ENCODE measurements around the gene PLAAT4.

Gene PLAAT4

DNA sequence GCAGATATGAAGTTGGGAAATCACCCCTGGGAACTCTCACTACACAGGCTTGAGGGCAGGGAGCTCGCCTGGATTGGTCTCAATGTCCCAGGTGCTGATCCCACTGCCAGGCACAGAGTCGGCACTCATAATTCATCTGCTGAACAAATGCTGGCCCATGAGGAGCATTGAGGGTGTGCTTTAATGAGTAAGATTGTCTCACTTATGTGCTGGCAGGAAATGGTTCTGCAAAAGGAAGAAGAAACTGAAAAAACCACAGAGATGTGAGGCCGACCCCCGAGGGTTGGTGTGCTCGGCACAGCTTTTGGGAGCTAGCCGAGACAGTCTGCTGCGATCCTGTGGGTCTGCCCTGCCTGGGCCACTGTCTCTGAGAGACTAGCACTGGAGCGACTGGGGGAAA lies 17.2 kb downstream of the PLAAT4 start:
- DNase-seq (ENCODE audit: low read depth, low spot score), result no peak
- Histone ChIP-seq H3K4me1 (ENCODE audit: control insufficient read depth, insufficient read depth, low read length) (no peaks in the 10 kb centered on the region; the same call in none of the 2 replicates), H3K27ac (ENCODE audit: low read length) (no peak overlapping the region), H3K27me3 (ENCODE audit: control insufficient read depth, insufficient read depth, low read length) (no peaks in the 10 kb centered on the region), H3K36me3 (ENCODE audit: control insufficient read depth, insufficient read depth, low read length) (no peaks in the 10 kb centered on the region), H3K4me3 (ENCODE audit: low read length) (no peak overlapping the region), H3K9me3 (ENCODE audit: control insufficient read depth, insufficient read depth, low read length) (no peaks in the 10 kb centered on the region)
- no CpG with 5 or more reads among the region's 8 CpGs for WGBS (ENCODE audit: insufficient coverage, insufficient read length)

DNA sequence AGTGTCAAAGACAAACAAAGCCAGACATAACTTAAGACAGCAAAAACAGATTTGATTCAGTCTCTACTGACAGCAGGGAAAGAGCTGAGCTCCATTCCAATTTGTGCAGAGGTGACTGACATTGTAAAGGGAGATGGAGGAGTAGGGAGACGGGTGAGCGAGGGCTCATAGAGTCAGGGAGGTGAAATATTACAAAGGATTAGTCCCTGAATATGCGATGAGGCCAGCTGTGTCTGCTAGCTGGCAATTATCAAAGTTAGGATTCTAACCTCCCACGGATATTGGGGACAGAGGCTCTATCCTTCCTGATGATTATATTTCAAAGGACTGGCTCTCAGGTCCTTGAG lies 18.2 kb downstream of the PLAAT4 start:
- no peak overlapping the region for H3K4me3 ChIP-seq (ENCODE audit: low read length)
- DNase-seq (ENCODE audit: low read depth, low spot score), result no peak
- no peaks in the 10 kb centered on the region; the same call in none of the 2 replicates for H3K4me1 ChIP-seq (ENCODE audit: control insufficient read depth, insufficient read depth, low read length)
- no peaks in the 10 kb centered on the region for H3K36me3 ChIP-seq (ENCODE audit: control insufficient read depth, insufficient read depth, low read length)
- WGBS (ENCODE audit: insufficient coverage, insufficient read length), result no CpG with 5 or more reads among the region's 4 CpGs
- no peaks in the 10 kb centered on the region for H3K27me3 ChIP-seq (ENCODE audit: control insufficient read depth, insufficient read depth, low read length)
- no peak overlapping the region for H3K27ac ChIP-seq (ENCODE audit: low read length)
- H3K9me3 ChIP-seq (ENCODE audit: control insufficient read depth, insufficient read depth, low read length), result no peaks in the 10 kb centered on the region

DNA sequence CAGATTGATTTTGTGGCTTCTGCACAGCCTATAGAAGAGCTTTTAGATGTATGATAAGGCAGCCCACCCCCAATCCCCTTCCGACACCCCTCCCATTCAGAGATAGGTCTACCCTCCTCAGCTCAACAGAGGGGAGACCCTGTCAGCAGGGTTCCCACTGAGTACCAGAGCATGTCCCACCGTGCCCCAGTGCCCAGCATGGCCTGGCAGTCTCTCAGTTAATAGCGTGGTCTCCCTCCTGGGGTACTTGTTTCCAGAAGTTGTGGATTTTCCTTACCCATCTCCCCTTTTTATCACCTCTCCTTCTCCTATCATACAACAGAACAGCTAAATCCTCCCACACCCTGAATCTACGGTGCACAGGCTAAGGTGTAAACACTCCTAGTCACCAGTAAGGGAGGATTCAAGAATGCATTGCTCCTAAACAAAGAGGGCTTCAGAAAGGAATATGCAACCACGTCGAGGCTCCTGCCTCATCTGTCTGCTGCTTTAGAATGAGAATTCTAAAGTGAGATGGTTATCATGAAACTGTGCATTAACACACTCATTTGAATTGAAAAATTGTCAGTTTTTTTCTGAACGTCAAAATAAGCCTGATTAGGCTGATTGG lies 19.9 kb downstream of the PLAAT4 start:
- no peaks in the 10 kb centered on the region for H3K36me3 ChIP-seq (ENCODE audit: control insufficient read depth, insufficient read depth, low read length)
- no CpG with 5 or more reads among the region's 7 CpGs for WGBS (ENCODE audit: insufficient coverage, insufficient read length)

DNA sequence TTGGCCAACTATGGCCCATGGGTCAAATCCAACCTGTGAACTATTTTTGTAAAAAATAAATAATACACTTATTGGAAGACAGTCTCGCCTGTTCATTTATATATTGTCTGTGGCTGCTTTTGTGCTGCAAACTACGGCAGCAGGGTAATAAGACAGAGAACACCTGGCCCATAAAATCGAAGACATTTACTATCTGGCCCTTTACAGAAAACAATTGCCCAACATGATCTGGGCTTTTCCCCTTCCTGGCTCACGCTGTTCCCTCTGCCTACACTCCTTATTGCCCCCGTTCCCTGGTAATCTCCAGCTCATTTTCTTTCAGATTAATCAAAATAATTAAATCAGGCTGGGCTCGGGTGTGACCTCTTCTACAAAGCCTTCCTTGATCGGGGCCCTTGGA lies 21.0 kb downstream of the PLAAT4 start:
- no CpG with 5 or more reads among the region's 7 CpGs for WGBS (ENCODE audit: insufficient coverage, insufficient read length)
- Histone ChIP-seq H3K9me3 (ENCODE audit: control insufficient read depth, insufficient read depth, low read length) (no peaks in the 10 kb centered on the region), H3K36me3 (ENCODE audit: control insufficient read depth, insufficient read depth, low read length) (no peaks in the 10 kb centered on the region), H3K27me3 (ENCODE audit: control insufficient read depth, insufficient read depth, low read length) (no peaks in the 10 kb centered on the region), H3K4me1 (ENCODE audit: control insufficient read depth, insufficient read depth, low read length) (no peaks in the 10 kb centered on the region; the same call in none of the 2 replicates), H3K27ac (ENCODE audit: low read length) (no peak overlapping the region), H3K4me3 (ENCODE audit: low read length) (no peak overlapping the region)
- DNase-seq (ENCODE audit: low read depth, low spot score), result no peak

More for the DNA sequence above, 19.9 kb downstream of the PLAAT4 start:
- Histone ChIP-seq H3K4me3 (ENCODE audit: low read length) (no peak overlapping the region), H3K27ac (ENCODE audit: low read length) (no peak overlapping the region), H3K9me3 (ENCODE audit: control insufficient read depth, insufficient read depth, low read length) (no peaks in the 10 kb centered on the region), H3K4me1 (ENCODE audit: control insufficient read depth, insufficient read depth, low read length) (no peaks in the 10 kb centered on the region; the same call in none of the 2 replicates), H3K27me3 (ENCODE audit: control insufficient read depth, insufficient read depth, low read length) (no peaks in the 10 kb centered on the region)
- DNase-seq (ENCODE audit: low read depth, low spot score), result no peak

DNA sequence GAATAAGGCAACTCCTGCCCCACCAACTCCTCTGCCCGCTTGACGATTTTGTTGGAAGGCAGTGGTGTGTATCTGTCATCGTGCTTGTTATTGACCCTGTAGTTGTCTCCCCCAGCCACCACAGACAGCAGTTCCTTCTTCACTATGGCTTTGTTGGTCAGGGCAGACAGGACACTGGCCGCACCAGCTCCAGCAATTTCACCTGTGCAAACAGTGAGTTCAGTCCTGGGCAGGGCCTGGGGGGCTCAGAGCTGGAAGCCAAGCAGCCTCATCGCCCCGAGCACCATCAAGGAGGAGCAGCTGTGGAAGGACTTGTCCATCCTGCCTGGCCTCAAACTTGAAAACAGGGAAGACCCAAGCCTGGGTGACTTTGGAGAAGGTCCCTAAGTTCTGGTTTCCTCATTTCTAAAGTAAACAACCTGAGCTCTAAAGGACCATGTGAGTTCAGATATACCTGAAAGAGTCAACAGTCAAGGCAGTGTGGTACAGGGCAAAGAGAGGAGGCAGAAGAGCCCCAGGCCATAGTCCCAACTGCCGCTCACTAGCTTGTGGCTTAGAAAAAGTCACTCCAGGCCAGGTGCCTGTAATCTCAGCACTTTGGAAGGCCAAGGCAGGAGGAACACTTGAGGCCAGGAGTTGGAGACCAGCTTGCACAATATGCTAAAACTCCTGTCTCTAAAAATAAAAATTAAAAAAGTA lies 22.0 kb downstream of the PLAAT4 start:
- no peaks in the 10 kb centered on the region; the same call in none of the 2 replicates for H3K4me1 ChIP-seq (ENCODE audit: control insufficient read depth, insufficient read depth, low read length)
- H3K27me3 ChIP-seq (ENCODE audit: control insufficient read depth, insufficient read depth, low read length), result no peaks in the 10 kb centered on the region
- WGBS (ENCODE audit: insufficient coverage, insufficient read length), result no CpG with 5 or more reads among the region's 7 CpGs

DNA sequence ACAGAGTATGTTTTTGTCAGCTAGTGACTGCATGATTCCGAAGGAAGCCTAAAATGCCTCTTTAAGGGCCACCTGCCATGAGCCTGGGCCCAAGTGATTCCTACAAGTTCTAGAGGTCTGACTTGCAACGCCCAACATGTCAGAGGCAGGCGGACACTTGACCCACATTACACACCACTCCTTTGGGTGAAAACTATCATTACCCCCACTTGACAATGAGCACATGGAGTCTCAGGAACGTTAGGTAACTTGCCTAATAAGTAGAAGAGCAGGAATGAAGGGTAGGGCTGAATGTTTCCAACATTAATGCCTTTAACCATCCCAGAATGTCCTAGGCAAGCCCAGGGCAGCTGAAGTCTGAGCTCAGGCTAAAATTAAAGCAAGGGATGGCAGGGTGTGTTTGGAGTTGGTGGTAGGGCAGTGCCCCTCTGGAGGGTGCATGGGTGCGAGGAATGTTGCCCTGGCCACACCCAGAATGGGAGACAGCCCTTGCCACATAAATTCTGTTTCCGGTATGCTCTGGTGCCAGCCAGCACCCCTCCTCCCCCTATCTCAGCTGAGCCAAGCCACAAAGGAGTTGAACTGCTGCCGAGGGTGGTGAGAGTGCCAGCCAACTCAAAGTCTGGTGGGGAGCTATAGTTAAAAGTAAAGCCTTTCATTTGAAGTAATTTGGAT lies 24.0 kb downstream of the PLAAT4 start:
- no peaks in the 10 kb centered on the region for H3K9me3 ChIP-seq (ENCODE audit: control insufficient read depth, insufficient read depth, low read length)
- WGBS (ENCODE audit: insufficient coverage, insufficient read length), result no CpG with 5 or more reads among the region's 7 CpGs
- H3K27me3 ChIP-seq (ENCODE audit: control insufficient read depth, insufficient read depth, low read length), result no peaks in the 10 kb centered on the region
- no peak for DNase-seq (ENCODE audit: low read depth, low spot score)
- H3K36me3 ChIP-seq (ENCODE audit: control insufficient read depth, insufficient read depth, low read length), result no peaks in the 10 kb centered on the region
- H3K4me3 ChIP-seq (ENCODE audit: low read length), result no peak overlapping the region
- H3K27ac ChIP-seq (ENCODE audit: low read length), result no peak overlapping the region
- H3K4me1 ChIP-seq (ENCODE audit: control insufficient read depth, insufficient read depth, low read length), result no peaks in the 10 kb centered on the region; the same call in none of the 2 replicates

More for the DNA sequence above, 22.0 kb downstream of the PLAAT4 start:
- DNase-seq (ENCODE audit: low read depth, low spot score), result no peak
- H3K4me3 ChIP-seq (ENCODE audit: low read length), result no peak overlapping the region
- H3K36me3 ChIP-seq (ENCODE audit: control insufficient read depth, insufficient read depth, low read length), result no peaks in the 10 kb centered on the region
- H3K27ac ChIP-seq (ENCODE audit: low read length), result no peak overlapping the region
- no peaks in the 10 kb centered on the region for H3K9me3 ChIP-seq (ENCODE audit: control insufficient read depth, insufficient read depth, low read length)

DNA sequence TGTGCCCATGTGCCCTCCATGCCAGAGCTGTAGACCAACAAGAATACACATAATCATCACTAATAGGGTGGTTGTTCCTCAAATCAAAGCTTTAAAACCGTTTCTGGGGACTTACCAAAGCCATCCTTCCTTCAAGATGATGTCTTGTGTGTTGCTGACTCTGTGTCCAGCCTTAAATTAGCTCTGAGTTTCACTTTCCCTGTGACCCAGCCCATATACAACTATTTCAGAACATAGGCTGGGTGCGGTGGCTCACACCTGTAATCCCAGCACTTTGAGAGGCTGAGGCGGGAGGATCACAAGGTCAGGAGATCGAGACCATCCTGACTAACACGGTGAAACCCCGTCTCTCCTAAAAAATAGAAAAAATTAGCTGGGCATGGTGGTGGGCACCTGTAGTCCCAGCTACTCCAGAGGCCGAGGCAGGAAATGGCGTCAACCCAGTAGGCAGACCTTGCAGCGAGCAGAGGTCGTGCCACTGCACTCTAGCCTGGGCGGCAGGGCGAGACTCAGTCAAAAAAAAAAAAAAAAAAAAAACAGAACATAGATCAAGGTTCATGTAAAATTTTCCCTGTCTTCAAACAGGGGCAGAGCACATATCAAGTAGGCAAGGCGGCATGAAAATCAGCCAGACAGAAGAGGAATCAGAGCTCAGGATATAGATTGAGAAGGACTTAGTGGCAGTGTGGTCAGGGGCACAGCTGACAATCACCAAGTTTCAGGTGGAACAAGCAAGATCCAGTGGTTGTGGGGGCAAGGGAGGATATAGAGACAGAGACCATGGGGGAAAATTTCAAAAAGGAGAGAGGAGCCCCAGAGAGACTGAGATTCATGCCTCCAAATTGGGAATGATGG lies 26.8 kb downstream of the PLAAT4 start, which contains the start of gene PLAAT2:
TSS of gene PLAAT2 (minus strand) at position 179 of the 855 bp plus-strand sequence. CDS start at position 124, 55 bp downstream.
- Histone ChIP-seq H3K27ac (ENCODE audit: low read length) (no peak within 1 kb of the TSS), H3K4me1 (ENCODE audit: control insufficient read depth, insufficient read depth, low read length) (no peaks in the 10 kb centered on the region; the same call in 1 of the 2 replicates), H3K36me3 (ENCODE audit: control insufficient read depth, insufficient read depth, low read length) (no peaks in the 10 kb centered on the region), H3K27me3 (ENCODE audit: control insufficient read depth, insufficient read depth, low read length) (no peaks in the 10 kb centered on the region), H3K9me3 (ENCODE audit: control insufficient read depth, insufficient read depth, low read length) (no peaks in the 10 kb centered on the region), H3K4me3 (ENCODE audit: low read length) (no peak within 1 kb of the TSS)
- DNase-seq (ENCODE audit: low read depth, low spot score), result no peak
- no CpG with 5 or more reads among the region's 13 CpGs for WGBS (ENCODE audit: insufficient coverage, insufficient read length)

DNA sequence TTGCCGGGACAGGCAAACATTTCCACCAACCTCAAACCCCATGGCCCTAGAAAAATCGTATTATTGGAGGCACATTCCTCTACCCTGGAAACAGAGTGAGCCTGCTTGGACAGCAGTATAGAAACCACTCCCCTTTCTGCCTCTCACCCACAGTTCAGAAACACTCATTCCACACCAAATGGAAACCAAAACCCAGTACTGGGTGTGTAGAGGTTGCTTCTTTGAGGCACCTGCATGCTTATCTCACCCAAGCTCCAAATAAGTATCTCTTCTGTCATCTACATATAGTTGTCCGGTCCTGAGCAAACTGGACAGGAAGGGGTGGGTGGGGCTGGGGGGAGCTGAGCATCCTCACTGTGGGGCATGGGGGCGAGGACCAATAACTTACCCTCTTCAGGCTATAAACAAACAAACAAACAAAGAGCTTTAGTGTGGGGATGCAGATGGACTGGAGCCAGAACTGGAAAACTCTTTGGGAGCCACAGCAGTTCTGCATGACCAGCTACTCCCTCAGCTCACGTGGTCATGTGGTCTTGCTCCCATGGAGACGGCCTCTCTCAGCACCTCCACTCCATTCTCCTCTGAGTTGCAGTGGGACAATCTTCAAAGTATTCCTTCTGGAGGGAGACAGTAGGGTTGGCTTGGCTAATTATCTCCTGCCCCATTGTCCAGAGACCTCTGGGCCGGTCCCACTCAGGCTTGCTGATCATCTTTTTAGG lies 27.6 kb downstream of the PLAAT4 start:
- no peaks in the 10 kb centered on the region for H3K27me3 ChIP-seq (ENCODE audit: control insufficient read depth, insufficient read depth, low read length)
- no peak for DNase-seq (ENCODE audit: low read depth, low spot score)
- H3K36me3 ChIP-seq (ENCODE audit: control insufficient read depth, insufficient read depth, low read length), result no peaks in the 10 kb centered on the region
- no peak overlapping the region for H3K27ac ChIP-seq (ENCODE audit: low read length)
- H3K4me3 ChIP-seq (ENCODE audit: low read length), result no peak overlapping the region
- no peaks in the 10 kb centered on the region for H3K9me3 ChIP-seq (ENCODE audit: control insufficient read depth, insufficient read depth, low read length)
- no CpG with 5 or more reads among the region's 7 CpGs for WGBS (ENCODE audit: insufficient coverage, insufficient read length)
- no peaks in the 10 kb centered on the region; the same call in 1 of the 2 replicates for H3K4me1 ChIP-seq (ENCODE audit: control insufficient read depth, insufficient read depth, low read length)

DNA sequence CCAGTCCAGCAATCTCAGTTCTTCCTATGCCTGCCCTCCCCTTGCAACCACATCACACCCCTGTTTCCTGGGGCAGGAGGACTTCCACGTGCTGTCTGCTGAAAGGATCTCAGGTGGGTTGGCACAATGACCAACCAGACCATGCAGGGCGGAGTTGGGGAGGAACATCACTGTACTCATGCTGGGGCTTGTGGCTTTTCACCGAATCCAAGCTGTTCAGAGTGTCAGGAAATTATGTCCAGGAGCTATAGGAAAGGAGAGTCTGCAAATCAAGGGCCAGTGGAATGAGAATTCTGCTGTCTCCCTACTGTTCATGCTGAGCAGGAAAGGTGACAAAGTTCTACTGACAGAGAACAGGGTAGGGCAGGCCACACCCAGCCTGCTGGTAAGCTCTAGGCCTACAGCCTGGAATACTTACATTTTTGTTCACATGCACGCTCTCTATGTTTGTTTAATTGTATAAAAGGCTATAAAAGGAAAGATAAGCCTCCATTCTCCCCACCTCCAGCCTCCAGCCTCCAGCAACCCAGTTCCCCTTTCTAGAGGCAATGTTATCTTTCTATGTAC lies 28.3 kb downstream of the PLAAT4 start:
- no peak for DNase-seq (ENCODE audit: low read depth, low spot score)
- Histone ChIP-seq H3K27me3 (ENCODE audit: control insufficient read depth, insufficient read depth, low read length) (no peaks in the 10 kb centered on the region), H3K4me3 (ENCODE audit: low read length) (no peak overlapping the region), H3K9me3 (ENCODE audit: control insufficient read depth, insufficient read depth, low read length) (no peaks in the 10 kb centered on the region), H3K4me1 (ENCODE audit: control insufficient read depth, insufficient read depth, low read length) (no peaks in the 10 kb centered on the region; the same call in 1 of the 2 replicates), H3K27ac (ENCODE audit: low read length) (no peak overlapping the region), H3K36me3 (ENCODE audit: control insufficient read depth, insufficient read depth, low read length) (no peaks in the 10 kb centered on the region)
- no CpG with 5 or more reads among the region's 4 CpGs for WGBS (ENCODE audit: insufficient coverage, insufficient read length)

Measured in iPS DF 6.9 (cell line).